ENCODE data around the gene RBBP5. TPM values are rescaled to one million over a fixed set of nuclear protein-coding genes. Genes with fewer than 3 reads are reported as not detected.

Gene RBBP5
- total RNA-seq, 1 experiment from 2014 or later: 10.7 TPM

DNA sequence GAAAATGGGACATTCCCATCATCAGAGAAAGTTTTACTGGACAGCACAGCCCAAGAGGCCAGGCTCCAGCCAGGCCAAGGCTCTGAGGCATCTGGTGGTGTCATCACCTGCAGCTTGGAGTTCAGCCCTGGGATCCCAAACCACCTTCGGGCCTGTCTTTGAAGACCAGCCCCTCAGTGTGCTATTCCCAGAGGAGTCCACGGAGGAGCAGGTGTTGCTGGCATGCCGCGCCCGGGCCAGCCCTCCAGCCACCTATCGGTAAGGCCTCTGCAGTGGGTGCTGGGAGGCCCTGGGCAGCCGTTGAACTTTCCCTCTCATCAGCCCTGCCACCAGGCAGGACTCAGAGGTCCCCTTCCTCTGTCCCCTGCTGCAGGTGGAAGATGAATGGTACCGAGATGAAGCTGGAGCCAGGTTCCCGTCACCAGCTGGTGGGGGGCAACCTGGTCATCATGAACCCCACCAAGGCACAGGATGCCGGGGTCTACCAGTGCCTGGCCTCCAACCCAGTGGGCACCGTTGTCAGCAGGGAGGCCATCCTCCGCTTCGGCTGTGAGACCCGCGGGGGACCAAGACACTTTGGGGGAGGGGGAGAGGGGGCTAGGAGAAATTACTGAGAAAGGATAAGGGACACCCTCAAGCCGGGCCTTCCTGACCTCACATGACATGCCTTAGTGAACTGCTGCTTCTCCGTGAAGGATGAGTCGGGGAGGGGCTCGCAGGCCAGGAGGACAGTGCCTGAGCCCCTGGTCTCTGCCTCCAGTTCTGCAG lies 63.8 kb downstream of the RBBP5 start:
- no peak for DNase-seq (ENCODE audit: low spot score)

DNA sequence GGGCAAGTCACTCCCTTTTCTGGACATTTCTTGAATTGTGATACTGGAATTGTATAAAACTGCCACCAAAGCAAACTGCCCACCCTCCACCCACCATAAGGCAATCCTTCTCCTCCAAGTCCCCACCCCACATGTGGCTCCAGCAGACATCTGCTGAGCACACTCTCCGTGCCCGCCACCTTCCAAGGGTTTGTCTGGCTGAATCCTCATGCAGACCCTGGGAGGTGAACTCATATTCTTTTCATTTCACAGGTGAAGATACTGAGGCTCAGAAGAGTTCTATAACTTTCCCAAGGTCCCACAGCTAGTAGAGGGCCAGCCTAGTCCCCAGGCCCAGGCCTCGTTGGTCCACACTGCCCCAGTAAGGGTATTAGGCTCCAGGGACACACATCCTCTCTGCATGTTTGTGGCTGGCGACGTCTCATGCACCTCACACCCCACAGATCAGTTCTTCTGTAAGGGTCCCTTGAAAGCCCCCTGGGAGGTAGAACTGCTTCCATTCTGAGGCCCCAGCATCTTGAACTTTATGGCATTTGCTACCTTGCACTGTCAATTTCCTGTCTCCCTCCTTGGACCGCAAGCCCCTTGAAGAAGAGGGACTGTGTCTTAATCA lies 64.7 kb downstream of the RBBP5 start:
- no peak for DNase-seq (ENCODE audit: low spot score)

DNA sequence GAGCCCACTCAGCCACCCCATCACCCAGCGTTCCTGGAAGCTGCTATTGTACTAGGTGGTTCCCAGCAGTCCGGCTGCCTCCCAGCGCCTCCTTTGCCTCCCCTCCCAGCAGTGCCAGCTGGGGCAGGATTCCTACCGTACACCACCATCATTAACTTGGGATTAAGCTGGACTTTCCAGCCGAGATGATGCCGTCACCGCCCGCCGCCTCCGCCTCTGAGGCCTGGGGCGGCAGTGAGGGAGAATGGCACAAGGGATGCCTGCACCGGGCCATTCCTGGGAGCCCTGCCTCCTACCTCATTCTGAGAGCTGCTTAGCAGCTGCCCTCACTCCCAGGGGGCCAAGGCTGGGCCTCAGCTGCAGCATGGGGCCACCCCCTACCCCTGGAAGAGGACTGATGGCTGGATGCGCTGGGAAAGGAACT lies 65.6 kb downstream of the RBBP5 start:
- DNase-seq (ENCODE audit: low spot score): no peak

DNA sequence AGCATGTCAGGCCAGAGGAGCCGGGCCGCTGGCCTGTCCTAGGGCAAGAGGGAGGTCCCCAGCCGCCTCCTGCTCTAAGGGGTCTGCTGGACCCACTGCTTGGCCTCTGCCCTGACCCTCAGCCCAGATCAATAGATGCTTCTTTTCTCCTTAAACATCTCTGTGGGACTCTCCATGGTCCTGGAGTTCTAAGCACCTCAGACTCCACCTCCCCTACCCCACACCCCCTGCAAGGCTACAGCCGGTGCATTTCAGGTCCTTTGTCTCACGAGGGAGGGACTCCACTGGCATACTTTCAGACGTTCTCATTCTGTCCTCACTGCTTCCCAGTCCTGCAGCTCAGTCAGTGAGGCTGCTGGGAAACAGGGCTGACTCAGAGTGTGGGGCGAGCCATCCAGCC lies 67.8 kb downstream of the RBBP5 start:
- no peak for DNase-seq (ENCODE audit: low spot score)

DNA sequence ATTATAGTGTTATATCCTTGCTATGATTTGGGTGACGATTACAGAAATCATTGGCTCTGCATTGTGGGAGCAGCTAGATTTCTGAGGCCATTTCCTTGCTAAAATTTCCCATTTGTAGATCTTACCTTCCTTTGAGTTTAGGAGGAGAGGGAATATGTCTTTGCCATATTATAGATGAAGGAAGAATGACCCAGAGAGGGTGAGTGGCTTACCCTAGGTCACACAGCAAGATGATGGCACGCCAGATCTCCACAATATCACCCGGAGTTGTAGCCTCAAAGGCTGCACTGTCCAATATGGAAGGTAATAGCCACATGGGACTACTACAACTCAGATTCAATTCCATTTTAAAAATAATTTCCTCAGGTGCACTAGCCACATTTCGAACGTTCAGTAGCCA lies 68.5 kb downstream of the RBBP5 start:
- DNase-seq (ENCODE audit: low spot score): no peak

DNA sequence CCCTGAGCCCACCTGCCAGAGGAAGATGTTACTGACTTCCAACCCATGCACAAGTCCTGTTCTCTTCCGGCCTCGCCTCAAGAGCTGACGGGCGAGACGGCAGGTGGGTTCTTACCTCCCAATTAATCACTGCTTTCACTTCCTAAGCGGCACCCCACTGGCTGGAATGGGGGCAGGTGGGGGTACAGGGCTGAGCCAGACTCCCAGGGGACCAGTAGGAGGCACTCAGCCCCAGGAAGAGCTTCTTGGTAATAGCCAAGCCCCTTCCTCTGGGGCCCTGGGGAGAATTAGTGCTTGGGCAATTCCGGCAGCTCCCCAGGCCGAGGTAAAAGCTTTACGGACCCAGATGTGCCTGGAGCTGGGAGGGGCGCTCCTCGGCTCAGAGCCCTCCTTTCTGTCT lies 69.1 kb downstream of the RBBP5 start:
- no peak for DNase-seq (ENCODE audit: low spot score)

DNA sequence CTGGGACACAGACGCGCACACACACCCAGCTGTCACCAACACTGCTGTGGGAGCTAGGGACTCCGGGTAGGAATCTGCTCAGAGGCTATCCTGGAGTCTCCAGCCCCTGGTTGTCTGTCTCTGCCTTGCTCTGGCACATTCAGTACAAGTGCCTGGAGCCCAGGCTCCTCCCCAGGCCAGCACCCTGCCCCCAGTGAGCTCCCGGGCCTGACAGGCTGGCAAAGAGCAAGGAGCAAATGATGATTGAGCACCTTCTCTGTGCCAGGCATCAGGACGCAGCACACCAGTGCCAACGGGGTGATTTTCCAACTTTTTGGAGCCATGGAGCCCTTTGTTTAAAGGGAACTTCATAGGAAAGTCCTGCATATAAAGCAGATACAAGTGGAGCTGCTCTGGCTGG lies 72.3 kb downstream of the RBBP5 start:
- no peak for DNase-seq (ENCODE audit: low spot score)

DNA sequence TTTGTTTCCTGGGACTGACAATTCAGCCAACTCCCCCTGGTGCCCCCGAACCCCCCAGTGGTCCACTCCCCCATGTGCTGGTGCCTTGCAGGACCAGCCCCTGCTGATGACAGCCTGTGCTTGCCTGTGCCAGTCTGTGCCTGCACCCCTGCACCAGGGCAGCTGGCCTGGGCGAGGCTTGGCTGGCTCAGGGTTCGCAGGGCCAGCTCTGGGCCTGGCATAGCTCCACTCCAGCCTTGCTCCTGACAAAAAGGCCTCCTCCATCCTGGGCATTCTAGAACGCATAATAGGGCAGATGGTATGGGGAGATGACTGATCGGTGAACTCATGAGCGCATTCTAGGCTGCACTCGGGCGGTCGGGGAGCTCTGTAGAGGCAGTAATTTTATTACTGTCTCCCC lies 73.4 kb downstream of the RBBP5 start:
- DNase-seq (ENCODE audit: low spot score): no peak

DNA sequence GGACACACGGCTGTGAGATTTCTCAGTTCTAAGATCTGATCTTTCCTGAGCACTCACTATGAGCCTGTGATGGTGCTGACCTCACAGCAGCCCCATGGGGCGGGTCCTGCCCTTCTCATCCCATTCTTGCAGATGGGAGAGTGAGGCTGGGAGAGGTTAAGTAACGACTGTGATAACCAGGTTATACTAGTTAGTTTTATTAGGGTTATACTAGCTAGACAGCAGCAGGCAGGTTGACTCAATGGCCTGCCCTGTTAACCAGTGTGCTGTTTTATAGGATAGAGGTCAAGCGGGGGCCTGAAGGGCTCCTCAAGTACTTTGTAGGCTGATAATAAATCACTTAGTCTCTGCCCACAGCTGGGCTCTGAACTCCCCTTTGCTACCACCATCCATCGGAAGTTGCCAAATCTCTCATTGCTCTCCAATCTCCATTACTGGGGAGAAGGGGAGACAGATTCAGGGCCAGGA lies 74.0 kb downstream of the RBBP5 start:
- no peak for DNase-seq (ENCODE audit: low spot score)

DNA sequence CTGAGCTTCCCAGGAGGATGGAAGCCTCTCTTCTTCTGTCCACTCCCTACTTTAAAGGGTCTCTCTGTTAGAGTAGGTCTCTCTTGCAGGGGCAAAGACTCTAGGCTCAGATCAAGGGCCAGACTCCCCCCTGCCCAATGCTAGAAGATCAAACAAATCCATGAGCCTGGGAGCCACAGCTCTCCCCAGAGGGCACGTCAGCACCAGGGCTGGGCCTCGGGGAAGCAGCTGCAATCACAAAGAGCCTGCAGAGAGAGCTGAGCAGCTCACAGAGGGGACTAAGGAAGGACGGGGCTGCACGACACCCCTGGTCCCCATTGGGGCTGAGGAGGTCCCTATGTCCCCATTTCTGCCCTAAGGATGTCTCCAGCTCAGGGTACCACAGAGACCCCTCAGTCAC lies 74.9 kb downstream of the RBBP5 start:
- no peak for DNase-seq (ENCODE audit: low spot score)

DNA sequence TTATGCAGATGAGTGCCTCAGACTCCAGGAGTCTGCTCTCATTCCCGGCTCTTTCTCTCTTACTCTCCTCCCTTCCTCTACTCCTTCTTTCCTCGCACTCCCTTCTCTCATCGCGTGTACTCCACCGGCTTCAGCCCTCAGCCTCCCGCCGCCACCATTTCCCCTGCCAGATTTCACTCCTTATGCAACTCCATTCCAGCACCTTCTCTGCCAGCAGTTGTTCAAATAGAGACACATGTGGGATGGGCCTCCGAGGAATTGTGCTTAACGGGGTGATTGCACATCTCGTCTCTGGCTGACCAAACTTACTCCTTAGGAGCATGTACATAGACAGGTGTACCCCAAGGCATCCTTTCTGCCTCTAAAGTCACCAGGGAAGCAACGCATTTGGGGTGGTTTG lies 76.6 kb downstream of the RBBP5 start:
- no peak for DNase-seq (ENCODE audit: low spot score)

DNA sequence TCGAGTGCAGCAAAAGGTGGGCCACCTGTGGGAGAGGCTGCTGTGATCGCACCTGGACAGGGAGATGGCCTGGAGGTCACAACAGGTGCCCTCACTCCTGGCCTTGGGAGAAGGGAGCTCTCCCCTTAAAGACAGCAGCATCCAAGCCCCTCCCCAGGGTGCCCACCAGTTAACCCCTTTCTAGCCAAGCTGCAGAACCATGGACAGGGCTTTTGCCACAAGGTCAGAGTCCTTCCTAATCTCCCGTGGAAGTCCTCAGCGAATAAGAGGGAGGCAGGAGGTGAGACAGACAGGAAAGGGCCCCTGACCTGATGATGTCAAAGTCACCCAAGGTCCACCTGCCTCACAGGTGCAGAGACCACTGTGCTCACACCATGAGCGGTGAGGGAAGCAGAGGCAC lies 77.0 kb downstream of the RBBP5 start:
- DNase-seq (ENCODE audit: low spot score): no peak

DNA sequence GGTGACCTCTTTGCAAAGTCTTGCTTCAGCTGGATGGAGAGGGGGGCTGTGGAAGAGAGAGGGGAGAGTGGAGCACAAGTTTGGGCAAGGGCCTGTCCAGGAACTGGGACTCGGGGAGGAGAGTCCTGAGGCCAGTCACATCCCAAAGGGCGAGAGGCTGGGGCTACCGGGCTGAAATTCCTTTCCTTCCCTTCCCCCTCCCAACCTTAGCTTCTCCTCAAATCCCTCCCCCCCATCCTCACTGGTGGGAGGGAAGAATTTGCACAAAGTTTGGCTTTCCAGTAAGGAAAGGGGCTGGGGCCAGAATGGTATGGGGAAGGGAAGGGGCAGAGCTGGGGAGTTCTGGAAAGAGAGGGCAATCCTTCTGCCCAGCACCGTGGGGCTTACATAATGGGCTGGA lies 77.9 kb downstream of the RBBP5 start:
- DNase-seq (ENCODE audit: low spot score): no peak

DNA sequence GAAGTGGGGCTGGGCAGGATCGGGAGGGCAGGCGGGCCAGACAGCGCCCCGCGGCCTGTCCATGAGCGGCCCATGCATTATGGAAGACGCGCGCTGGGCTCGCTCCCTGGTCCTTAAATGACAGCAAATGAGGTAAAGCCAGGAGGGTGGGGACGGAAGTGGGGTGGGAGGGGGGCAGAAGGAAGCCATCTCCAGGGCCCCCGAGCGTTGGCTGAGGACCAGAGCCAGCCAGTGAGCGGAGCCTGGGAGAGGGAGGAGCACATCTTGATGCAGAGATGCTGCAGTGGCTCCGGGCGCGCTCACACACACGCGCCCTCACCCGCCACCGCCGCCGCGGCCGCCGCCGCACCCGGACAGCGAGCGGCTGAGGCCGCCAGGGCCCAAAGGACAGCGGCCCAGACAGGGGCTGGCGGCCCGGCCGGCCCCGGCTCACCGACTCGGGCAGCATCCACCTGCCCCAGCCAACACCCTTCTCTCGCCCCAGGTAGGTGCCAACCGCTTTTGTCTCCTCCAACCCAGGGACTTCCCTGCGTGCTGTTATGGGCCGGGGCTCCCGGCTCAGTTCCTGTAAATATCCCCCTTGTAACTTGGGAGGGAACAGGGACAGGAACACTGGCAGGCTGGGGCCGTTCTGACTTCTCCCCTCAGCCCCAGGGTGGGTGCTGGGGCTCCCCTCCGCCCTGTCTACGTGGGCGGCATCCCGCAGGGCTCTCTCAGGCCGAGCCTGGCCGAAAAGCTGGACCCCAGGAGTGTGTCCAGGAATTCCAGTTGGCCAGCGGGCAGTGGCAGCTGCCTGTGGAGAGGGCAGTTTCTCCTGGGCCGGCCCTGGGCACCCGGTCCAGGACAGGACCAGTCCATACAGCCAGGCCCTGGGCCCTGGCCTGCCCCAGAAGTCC lies 78.6 kb downstream of the RBBP5 start, which contains the start of gene CNTN2:
CNTN2 (plus strand) TSS at position 302 of the 896 bp plus-strand sequence. CDS start 9,974 bp downstream, outside the sequence.
- DNase-seq (ENCODE audit: low spot score): no peak

DNA sequence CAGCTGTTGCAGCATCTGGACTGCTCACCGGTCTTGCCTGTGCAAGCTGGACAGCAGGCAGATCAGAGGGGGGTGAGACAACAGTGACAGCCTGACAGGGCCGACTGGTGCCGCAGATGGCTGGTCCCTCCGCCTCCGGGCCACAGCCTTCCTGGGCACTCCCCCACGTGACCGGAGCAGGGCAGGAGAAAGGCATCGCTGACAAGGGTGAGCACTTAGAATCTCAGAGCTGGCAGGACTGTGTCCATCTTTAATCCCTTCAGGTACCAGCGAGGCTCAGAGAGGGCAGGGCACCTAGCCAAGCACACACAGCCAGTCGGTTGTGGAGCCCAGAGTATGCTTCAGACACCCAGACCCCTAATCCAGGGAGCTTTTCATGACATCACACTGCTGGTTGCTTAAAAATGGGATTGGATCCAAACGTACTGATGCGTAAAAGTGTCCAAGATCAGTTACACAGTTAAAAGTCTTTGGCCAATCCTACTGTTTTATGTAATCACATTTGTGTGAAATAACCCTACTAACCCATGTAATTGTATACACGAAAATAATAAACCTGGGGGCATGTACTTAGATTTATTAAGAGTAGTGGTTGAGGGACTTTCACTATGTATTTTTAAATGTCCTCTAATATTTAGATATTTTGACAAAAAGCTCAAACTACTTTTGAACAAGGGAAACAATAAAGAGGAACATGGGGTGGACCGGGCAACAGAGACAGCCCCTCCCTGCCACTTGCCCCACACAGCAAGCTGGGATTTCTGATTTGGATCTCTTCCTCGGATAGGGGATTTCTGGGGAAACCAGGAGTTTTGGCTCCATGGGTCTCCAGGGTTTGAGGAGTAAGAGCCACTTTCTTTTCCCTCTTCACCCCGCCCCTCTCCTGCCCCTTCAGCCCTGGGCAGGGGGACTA lies 79.5 kb downstream of the RBBP5 start:
- DNase-seq (ENCODE audit: low spot score): no peak

DNA sequence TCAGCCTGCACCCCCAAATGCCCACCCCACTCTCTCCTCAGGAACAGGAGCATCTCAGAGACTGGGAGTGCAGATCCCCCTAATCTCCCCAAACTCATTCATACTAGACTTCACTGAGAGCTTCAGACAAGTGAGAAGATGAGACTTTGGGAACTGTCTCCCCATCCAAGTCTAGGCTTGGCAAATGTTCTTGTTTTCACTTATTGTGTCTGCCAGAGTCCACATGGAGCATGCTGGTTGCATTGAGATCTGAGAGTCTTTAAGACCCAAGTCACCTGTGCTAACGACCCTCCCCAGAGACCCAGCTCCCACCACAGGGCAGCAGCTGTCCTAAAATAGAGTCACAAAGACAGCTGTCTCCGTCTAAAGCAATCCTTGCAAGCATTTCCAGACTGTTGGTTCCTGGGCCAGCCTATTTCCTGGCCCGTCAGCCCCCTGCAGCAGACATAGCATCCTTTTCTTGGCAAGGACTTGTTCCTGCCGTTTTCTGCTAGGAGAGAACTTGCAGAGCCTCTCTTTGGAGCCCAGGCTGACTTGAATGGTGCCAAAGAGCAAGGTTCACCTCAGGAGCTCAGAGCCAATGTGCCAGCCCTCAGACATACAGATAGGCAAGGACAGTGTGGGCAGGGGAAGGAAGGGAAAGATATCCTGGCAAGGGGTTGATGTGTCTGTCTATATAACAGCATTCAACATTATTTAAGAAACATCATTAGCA lies 80.6 kb downstream of the RBBP5 start:
- no peak for DNase-seq (ENCODE audit: low spot score)

DNA sequence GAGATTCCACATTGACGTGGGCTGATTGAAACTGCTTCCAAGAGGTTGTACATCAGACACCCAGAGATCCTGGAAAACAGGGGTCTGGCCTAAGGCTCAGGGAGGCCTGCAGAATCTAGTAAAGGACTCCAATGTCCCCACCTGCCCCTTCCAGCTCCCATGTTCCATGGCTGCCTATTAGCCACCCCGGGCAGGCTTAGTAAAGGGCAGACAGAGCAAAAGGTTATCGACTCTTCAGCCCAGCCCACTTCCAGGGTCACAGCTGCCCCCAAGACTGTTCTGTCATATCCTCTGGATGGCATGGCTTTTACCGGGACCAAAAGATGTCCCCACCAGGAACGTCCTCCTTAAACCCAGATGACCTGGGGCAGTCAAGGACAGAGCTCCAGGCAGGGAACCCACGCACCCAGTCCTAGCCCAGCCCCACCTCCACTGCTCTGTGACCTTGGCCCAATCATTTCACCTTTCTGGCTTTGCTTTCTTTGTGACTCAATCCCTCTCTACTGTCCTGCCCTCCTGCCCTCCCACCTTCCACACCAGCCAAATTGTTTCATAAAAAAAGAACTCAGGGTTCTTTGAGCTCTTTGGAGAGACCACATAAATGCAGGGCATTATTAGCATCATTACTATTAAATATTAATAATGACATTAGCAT lies 83.5 kb downstream of the RBBP5 start:
- DNase-seq (ENCODE audit: low spot score): no peak

DNA sequence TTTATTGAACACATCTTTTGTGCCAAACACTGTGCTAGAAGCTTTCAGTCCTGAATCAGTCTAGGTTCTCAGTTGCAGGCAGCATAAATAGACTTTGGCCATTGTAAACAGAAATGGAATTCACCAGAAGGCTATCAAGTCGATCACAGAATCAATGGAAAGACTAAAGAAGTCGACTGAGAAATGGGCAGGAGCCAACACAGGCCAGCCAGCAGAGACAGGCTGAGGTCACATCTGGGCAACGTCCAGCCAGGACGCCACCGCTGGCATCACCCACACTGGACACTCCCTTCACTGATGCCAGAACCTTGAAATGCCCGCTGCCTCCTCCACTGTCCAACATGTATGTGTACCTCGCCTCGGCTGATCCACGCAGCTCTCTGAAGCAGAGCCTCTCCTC lies 84.2 kb downstream of the RBBP5 start:
- no peak for DNase-seq (ENCODE audit: low spot score)

Measured in HT-29 (cell line).